ENCODE measurements around the gene ADGRB3. TPM values are rescaled to one million over a fixed set of nuclear protein-coding genes. Genes with fewer than 3 reads are reported as not detected.

The ADGRB3 gene
- total RNA-seq, 1 experiment from 2014 or later, result 7.7 TPM

DNA sequence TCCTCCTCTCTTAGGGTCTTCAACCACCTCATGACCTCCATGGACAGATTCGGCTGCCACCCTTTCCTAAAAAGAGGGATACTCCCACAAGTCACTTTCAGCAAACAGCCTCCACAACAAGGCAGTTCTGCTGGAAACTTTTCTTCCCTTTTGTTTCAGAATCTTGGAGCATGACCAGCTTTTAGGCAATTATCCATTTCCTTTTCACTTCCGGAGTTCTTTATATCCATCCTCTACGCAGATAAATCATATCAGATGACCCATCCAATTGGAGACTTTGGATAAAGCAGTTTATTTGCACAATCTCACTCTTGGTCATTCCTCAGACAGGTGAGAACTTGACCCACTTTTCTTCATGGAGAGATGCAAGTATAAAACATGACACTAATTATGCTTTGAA is 763.2 kb downstream of the ADGRB3 start:
- Histone ChIP-seq H3K36me3 (ENCODE audit: insufficient read depth, low read length, poor library complexity, severe bottlenecking) (no peaks in the 10 kb centered on the region), H3K27me3 (replicated peaks; ENCODE audit: insufficient read depth, low read depth, low read length, poor library complexity) (no peaks in the 10 kb centered on the region), H3K4me3 (ENCODE audit: low read depth, low read length, poor library complexity, severe bottlenecking) (no peak overlapping the region), H3K9me3 (ENCODE audit: low read depth, low read length, poor library complexity, severe bottlenecking) (no peaks in the 10 kb centered on the region), H3K4me1 (ENCODE audit: insufficient read depth, low read length, poor library complexity, severe bottlenecking) (peaks cover 43% of the 10 kb centered on the region), H3K27ac (ENCODE audit: low read depth, low read length, poor library complexity, severe bottlenecking) (peak overlapping the region; percentile 35)
- TF ChIP-seq EZH2 (IDR thresholded peaks at IDR 0.05; ENCODE audit: borderline replicate concordance, low read depth, low read length, poor library complexity, severe bottlenecking), result no peak
- TF ChIP-seq, protein P1, sequence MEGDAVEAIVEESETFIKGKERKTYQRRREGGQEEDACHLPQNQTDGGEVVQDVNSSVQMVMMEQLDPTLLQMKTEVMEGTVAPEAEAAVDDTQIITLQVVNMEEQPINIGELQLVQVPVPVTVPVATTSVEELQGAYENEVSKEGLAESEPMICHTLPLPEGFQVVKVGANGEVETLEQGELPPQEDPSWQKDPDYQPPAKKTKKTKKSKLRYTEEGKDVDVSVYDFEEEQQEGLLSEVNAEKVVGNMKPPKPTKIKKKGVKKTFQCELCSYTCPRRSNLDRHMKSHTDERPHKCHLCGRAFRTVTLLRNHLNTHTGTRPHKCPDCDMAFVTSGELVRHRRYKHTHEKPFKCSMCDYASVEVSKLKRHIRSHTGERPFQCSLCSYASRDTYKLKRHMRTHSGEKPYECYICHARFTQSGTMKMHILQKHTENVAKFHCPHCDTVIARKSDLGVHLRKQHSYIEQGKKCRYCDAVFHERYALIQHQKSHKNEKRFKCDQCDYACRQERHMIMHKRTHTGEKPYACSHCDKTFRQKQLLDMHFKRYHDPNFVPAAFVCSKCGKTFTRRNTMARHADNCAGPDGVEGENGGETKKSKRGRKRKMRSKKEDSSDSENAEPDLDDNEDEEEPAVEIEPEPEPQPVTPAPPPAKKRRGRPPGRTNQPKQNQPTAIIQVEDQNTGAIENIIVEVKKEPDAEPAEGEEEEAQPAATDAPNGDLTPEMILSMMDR (conservative IDR thresholded peaks at IDR 0.05; ENCODE audit: low read depth, low read length), result no peak
- intact Hi-C loops (cut with micrococcal nuclease; ENCODE audit: unreplicated experiment), result loop anchor here (10.0 kb wide), 1 partner anchor 524 kb away; no protein-coding TSS in a partner anchor
- POLR2A ChIA-PET (ENCODE audit: low non-redundant PET), result no interaction called here
- CTCF ChIA-PET, result no interaction called here
- BruUV-seq (replicated peaks), result no TSS peak
- peak; percentile 93 for DNase-seq (ENCODE audit: low spot score)

DNA sequence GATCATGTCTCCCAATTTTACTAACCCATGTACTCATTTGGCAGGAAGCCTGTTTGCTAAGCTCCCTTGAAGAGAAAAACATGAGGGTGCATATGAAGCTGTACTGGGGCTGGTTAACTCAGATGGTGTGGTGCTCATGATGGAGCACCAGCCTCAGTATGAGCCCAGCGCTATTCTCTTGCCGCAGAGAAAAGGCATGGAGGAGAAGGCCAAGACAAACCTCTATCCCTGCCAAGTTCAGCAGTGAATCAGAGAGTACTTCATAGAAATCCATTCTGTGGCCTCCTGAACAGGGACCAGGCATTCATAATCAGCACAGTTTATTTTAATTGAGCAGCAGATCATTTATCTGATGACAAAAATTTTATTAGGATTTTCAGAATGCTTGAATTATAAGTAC is 763.6 kb downstream of the ADGRB3 start:
- CTCF ChIA-PET, result no interaction called here
- Histone ChIP-seq H3K4me1 (ENCODE audit: insufficient read depth, low read length, poor library complexity, severe bottlenecking) (peaks cover 43% of the 10 kb centered on the region), H3K27me3 (replicated peaks; ENCODE audit: insufficient read depth, low read depth, low read length, poor library complexity) (no peaks in the 10 kb centered on the region), H3K36me3 (ENCODE audit: insufficient read depth, low read length, poor library complexity, severe bottlenecking) (no peaks in the 10 kb centered on the region), H3K27ac (ENCODE audit: low read depth, low read length, poor library complexity, severe bottlenecking) (peak overlapping the region; percentile 35), H3K9me3 (ENCODE audit: low read depth, low read length, poor library complexity, severe bottlenecking) (no peaks in the 10 kb centered on the region), H3K4me3 (ENCODE audit: low read depth, low read length, poor library complexity, severe bottlenecking) (no peak overlapping the region)
- DNase-seq (ENCODE audit: low spot score), result peak; percentile 87
- POLR2A ChIA-PET (ENCODE audit: low non-redundant PET), result no interaction called here
- intact Hi-C loops (cut with micrococcal nuclease; ENCODE audit: unreplicated experiment), result loop anchor here (10.0 kb wide), 1 partner anchor 524 kb away; no protein-coding TSS in a partner anchor
- TF ChIP-seq EZH2 (IDR thresholded peaks at IDR 0.05; ENCODE audit: borderline replicate concordance, low read depth, low read length, poor library complexity, severe bottlenecking), result no peak
- TF ChIP-seq, protein P1 (conservative IDR thresholded peaks at IDR 0.05; ENCODE audit: low read depth, low read length), result no peak
- no TSS peak for BruUV-seq (replicated peaks)

DNA sequence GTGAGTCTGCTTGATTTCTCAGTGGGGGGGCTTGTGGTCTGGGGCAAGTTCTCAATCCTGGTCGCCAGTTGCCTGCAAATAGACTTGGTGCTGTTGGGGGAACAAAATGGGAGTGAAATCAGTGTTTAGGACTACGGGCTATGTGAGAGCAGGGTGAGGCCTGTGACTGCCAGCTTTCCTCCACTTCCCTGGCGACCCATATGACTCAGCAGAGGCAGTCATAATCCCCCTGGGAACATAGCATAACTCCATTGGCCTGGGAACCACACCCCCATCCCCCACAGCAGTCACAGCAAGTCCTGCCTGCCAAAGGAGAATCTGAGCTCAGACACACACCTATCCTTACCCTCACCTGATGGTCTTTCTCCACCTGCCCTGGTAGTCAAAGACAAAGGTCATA is 773.8 kb downstream of the ADGRB3 start:
- H3K4me1 ChIP-seq (ENCODE audit: insufficient read depth, low read length, poor library complexity, severe bottlenecking), result peaks cover 5% of the 10 kb centered on the region
- BruUV-seq (replicated peaks), result no TSS peak
- ChIA-PET POLR2A (ENCODE audit: low non-redundant PET) (no interaction called here), CTCF (no interaction called here)
- no peak for TF ChIP-seq EZH2 (IDR thresholded peaks at IDR 0.05; ENCODE audit: borderline replicate concordance, low read depth, low read length, poor library complexity, severe bottlenecking)
- TF ChIP-seq, protein P1 (conservative IDR thresholded peaks at IDR 0.05; ENCODE audit: low read depth, low read length), result no peak
- H3K27ac ChIP-seq (ENCODE audit: low read depth, low read length, poor library complexity, severe bottlenecking), result no peak overlapping the region
- H3K36me3 ChIP-seq (ENCODE audit: insufficient read depth, low read length, poor library complexity, severe bottlenecking), result no peaks in the 10 kb centered on the region
- intact Hi-C loops (cut with micrococcal nuclease; ENCODE audit: unreplicated experiment), result no loop called here
- peak; percentile 50 for DNase-seq (ENCODE audit: low spot score)
- H3K27me3 ChIP-seq (replicated peaks; ENCODE audit: insufficient read depth, low read depth, low read length, poor library complexity), result no peaks in the 10 kb centered on the region
- H3K9me3 ChIP-seq (ENCODE audit: low read depth, low read length, poor library complexity, severe bottlenecking), result no peaks in the 10 kb centered on the region
- no peak overlapping the region for H3K4me3 ChIP-seq (ENCODE audit: low read depth, low read length, poor library complexity, severe bottlenecking)

Measured in A673 (cell line).